Glutamatergic neuron (in vitro differentiated cells): ENCODE results near the gene HDAC4. TPM values are rescaled to one million over a fixed set of nuclear protein-coding genes. Genes with fewer than 3 reads are reported as not detected.

ENCODE experiments used
- DNase-seq: peaks from one replicate; pipeline ENCODE4 v3.0.0; 2022
- H3K27ac Mint-ChIP-seq: one replicate; pipeline ENCODE4 v1.8.0; 2020; ENCODE audit warnings: mild to moderate bottlenecking, mixed read lengths, inconsistent platforms; ENCODE audit not compliant: unreplicated experiment
- H3K27me3 Mint-ChIP-seq: one replicate; pipeline ENCODE4 v1.8.0; 2020; ENCODE audit warnings: mild to moderate bottlenecking, moderate library complexity, mixed read lengths, inconsistent platforms; ENCODE audit not compliant: unreplicated experiment
- H3K36me3 Mint-ChIP-seq: one replicate; pipeline ENCODE4 v1.8.0; 2020; ENCODE audit warnings: mild to moderate bottlenecking, mixed read lengths, inconsistent platforms; ENCODE audit not compliant: unreplicated experiment
- H3K4me1 Mint-ChIP-seq: one replicate; pipeline ENCODE4 v1.8.0; 2020; ENCODE audit warnings: mild to moderate bottlenecking, low read depth, mixed read lengths, inconsistent platforms; ENCODE audit not compliant: unreplicated experiment
- H3K4me3 Mint-ChIP-seq: one replicate; pipeline ENCODE4 v1.8.0; 2020; ENCODE audit warnings: mild to moderate bottlenecking, mixed read lengths, inconsistent platforms; ENCODE audit not compliant: unreplicated experiment
- H3K9me3 Mint-ChIP-seq: one replicate; pipeline ENCODE4 v1.8.0; 2020; ENCODE audit warnings: mild to moderate bottlenecking, moderate library complexity, mixed read lengths, inconsistent platforms; ENCODE audit not compliant: unreplicated experiment
- CTCF ChIP-seq: fragments of 200-600 bp; sonication (generic); IDR thresholded peaks from one replicate; pipeline ENCODE4 v1.5.0; 2021; ENCODE audit not compliant: partially characterized antibody, unreplicated experiment
- total RNA-seq: library from RNA; stranded (reverse); fragmentation: NEBNext Ultra II Directional; extraction: Animal tissue kit (Norgen Biotek cat#: 25700); gene quantifications from one replicate; pipeline ENCODE4 v1.2.1, GENCODE V29; 2021; ENCODE audit not compliant: unreplicated experiment

HDAC4 gene
- total RNA-seq, 1 donor from 2014 or later = 90.6 TPM

DNA sequence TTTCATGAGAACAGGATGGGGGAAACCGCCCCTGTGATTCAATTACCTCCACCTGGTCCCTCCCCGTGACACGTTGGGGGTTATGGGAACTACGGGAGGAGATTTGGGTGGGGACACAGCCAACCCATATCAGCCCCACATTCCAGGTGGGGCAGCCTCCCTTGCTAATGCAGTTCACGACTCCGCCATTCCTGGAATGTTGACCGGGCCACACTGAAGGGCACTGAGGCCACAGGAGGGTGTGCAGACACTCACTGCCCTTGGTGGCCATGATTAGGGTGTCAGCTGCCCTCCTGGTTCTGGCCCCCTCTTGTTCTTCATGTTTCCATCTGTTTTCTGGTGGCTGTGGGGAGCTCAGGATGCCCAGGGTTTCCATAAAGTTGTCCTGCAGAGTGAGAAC is 376.6 kb downstream of the HDAC4 start:
- no peak overlapping the region for H3K4me3 Mint-ChIP-seq
- no peaks in the 10 kb centered on the region for H3K36me3 Mint-ChIP-seq
- H3K27ac Mint-ChIP-seq = no peak overlapping the region
- no peaks in the 10 kb centered on the region for H3K27me3 Mint-ChIP-seq
- DNase-seq = no peak
- H3K9me3 Mint-ChIP-seq = peaks cover 2% of the 10 kb centered on the region
- no peaks in the 10 kb centered on the region for H3K4me1 Mint-ChIP-seq
- TF ChIP-seq CTCF = no peak

DNA sequence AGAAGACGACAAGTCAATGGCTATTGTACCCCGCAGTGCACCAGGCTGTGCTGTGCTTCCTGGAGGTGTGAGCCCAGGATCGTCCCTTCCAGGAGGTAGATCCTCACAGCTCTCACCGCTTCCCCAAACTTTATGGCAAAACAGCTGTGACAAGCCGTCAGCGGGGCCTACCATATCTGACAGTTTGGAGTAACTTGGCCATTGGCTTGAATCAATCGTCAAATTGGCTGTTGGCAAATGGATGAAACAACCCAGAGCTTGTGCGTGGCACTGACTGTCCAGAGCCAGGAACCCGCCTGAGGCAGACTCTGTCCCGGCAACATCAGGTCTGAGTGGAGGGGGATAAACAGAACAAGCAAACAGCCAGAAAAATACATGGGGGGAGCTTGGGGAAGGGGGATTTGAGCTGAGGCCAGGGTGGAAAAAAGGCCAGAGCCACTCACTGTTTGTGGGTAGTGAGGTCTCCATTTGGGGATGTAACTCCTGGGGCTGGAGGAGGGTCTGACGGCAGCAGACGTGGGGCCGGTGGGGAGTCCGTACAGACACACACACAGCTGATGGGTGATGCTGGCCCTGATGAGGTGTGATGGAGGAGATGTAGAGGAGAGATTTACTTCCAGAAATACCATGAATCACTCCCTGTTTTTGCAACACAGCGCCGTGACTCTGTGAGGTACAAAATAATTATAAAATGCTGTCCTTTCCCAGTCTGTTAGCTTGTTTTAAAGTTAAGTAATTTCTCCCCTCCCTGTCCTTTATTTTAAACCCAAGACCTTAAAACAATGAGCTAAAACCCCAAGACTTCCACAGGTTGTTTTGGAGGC is 378.2 kb downstream of the HDAC4 start:
- DNase-seq = no peak
- Mint-ChIP-seq H3K4me3 (no peak overlapping the region), H3K36me3 (no peaks in the 10 kb centered on the region), H3K27me3 (no peaks in the 10 kb centered on the region), H3K9me3 (peaks cover 2% of the 10 kb centered on the region), H3K4me1 (no peaks in the 10 kb centered on the region), H3K27ac (no peak overlapping the region)
- TF ChIP-seq CTCF = no peak

- DNase-seq = no peak
- H3K27me3 Mint-ChIP-seq = no peaks in the 10 kb centered on the region
Measured at GRCh38 chr2:239021651-239022436, 379.0 kb downstream of the HDAC4 start.

DNA sequence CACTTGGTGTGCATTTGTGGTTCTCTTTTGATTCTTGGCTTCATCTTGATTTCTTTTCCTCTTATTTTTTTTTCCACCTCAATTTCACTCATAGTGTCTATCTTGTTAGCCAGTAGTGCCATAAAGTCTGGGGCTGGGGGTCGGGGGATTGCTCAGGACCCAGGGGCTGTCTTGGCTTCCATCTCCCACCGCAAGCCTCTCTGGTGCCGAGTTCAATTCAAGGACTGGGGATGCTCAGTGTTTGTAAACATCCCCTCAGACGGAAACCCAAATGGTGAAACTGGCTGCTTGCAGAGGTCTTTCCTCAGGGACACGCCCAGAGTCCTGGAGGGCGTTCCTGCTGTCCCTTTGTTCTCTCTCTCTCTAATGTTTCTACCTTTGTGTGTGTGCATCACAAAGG is 379.6 kb downstream of the HDAC4 start:
- no peaks in the 10 kb centered on the region for H3K27me3 Mint-ChIP-seq
- H3K4me1 Mint-ChIP-seq = no peaks in the 10 kb centered on the region
- no peak for TF ChIP-seq CTCF
- no peak for DNase-seq
- H3K36me3 Mint-ChIP-seq = no peaks in the 10 kb centered on the region
- no peak overlapping the region for H3K27ac Mint-ChIP-seq
- no peak overlapping the region for H3K4me3 Mint-ChIP-seq
- peaks cover 2% of the 10 kb centered on the region for H3K9me3 Mint-ChIP-seq

More at GRCh38 chr2:239021651-239022436, 379.0 kb downstream of the HDAC4 start:
- Mint-ChIP-seq H3K27ac (no peak overlapping the region), H3K9me3 (peaks cover 2% of the 10 kb centered on the region), H3K4me1 (no peaks in the 10 kb centered on the region), H3K36me3 (no peaks in the 10 kb centered on the region), H3K4me3 (no peak overlapping the region)
- TF ChIP-seq CTCF = no peak
